CD14-positive monocyte (primary cell): ENCODE data around the gene HMCN1. TPM values are rescaled to one million over a fixed set of nuclear protein-coding genes. Genes with fewer than 3 reads are reported as not detected.

Source experiments
- DNase-seq, 3 donors: peaks; one replicate each; pipeline ENCODE4 v3.0.0-alpha.2; 2011 to 2022
- H2AFZ ChIP-seq: 2 replicates; pipeline ENCODE4 v1.6.0; 2012; ENCODE audit warnings: mild to moderate bottlenecking, low read depth, low read length, inconsistent platforms; ENCODE audit not compliant: insufficient read depth, poor library complexity, severe bottlenecking
- H3K27ac ChIP-seq, 2 donors: 1 replicate in 1 of 2; 2 replicates in 1 of 2; pipeline ENCODE4 v1.5.1; 2012 to 2013; ENCODE audit warnings: low read length in 2 of 2, control low read depth in 1 of 2, inconsistent platforms in 1 of 2, low read depth in 1 of 2, mild to moderate bottlenecking in 1 of 2
- H3K27me3 ChIP-seq, 2 donors: one replicate each; pipeline versions ENCODE4 v1.6.0 to v1.6.1; 2011 to 2013; ENCODE audit warnings: low read length in 2 of 2; ENCODE audit not compliant: control insufficient read depth in 2 of 2, insufficient read depth in 2 of 2
- H3K36me3 ChIP-seq, 2 donors: replicated peaks in 1 of 2; 1 replicate in 1 of 2; 2 replicates in 1 of 2; pipeline versions ENCODE4 v1.5.1 to v1.6.1; 2012 to 2013; ENCODE audit warnings: low read length in 2 of 2, control low read depth in 1 of 2, inconsistent platforms in 1 of 2, mild to moderate bottlenecking in 1 of 2; ENCODE audit not compliant: insufficient read depth in 2 of 2, control insufficient read depth in 1 of 2
- H3K4me1 ChIP-seq, 2 donors: 1 replicate in 1 of 2; 2 replicates in 1 of 2; pipeline versions ENCODE4 v1.5.1 to v1.6.1; 2012 to 2013; ENCODE audit warnings: low read length in 2 of 2, control low read depth in 1 of 2, inconsistent platforms in 1 of 2, mild to moderate bottlenecking in 1 of 2, moderate library complexity in 1 of 2; ENCODE audit not compliant: insufficient read depth in 2 of 2, control insufficient read depth in 1 of 2
- H3K4me2 ChIP-seq: replicated peaks from 2 replicates; pipeline ENCODE3; 2012; ENCODE audit warnings: low read length, moderate library complexity, mild to moderate bottlenecking; ENCODE audit not compliant: poor library complexity, severe bottlenecking; ENCODE audit errors: extremely low read depth
- H3K4me3 ChIP-seq, 3 experiments: fragments of 200-600 bp in 1 of 3; sonication (generic) in 1 of 3; replicated peaks in 1 of 3; 1 replicate in 2 of 3; 2 replicates in 1 of 3; pipeline ENCODE4 v1.5.1; 2011 to 2013; ENCODE audit warnings: low read length in 3 of 3, mild to moderate bottlenecking in 3 of 3, control low read depth in 2 of 3, low read depth in 2 of 3, inconsistent platforms in 1 of 3, moderate library complexity in 1 of 3
- H3K79me2 ChIP-seq: 2 replicates; pipeline ENCODE4 v1.6.0; 2012; ENCODE audit warnings: mild to moderate bottlenecking, control low read depth, inconsistent platforms, low read length, moderate library complexity; ENCODE audit not compliant: insufficient read depth
- H3K9ac ChIP-seq: 2 replicates; pipeline ENCODE4 v1.6.0; 2017; ENCODE audit warnings: low read length, mild to moderate bottlenecking; ENCODE audit not compliant: insufficient read depth, poor library complexity, severe bottlenecking
- H3K9me3 ChIP-seq, 2 donors: replicated peaks in 1 of 2; 1 replicate in 1 of 2; 2 replicates in 1 of 2; pipeline versions ENCODE4 v1.5.1 to v1.6.1; 2012 to 2013; ENCODE audit warnings: low read length in 2 of 2, control low read depth in 1 of 2; ENCODE audit not compliant: control insufficient read depth in 1 of 2, insufficient read depth in 1 of 2
- H4K20me1 ChIP-seq: 2 replicates; pipeline ENCODE4 v1.6.0; 2012; ENCODE audit warnings: mild to moderate bottlenecking, low read length, control low read depth, moderate library complexity; ENCODE audit not compliant: insufficient read depth
- H3K27ac Mint-ChIP-seq, 7 donors: one replicate each; pipeline ENCODE4 v1.8.0; 2020; ENCODE audit warnings: mild to moderate bottlenecking in 7 of 7, mixed read lengths in 7 of 7, moderate library complexity in 6 of 7, inconsistent platforms in 2 of 7
- H3K27me3 Mint-ChIP-seq, 3 donors: one replicate each; pipeline ENCODE4 v1.8.0; 2021 to 2022; ENCODE audit warnings: low read depth in 3 of 3, mild to moderate bottlenecking in 3 of 3, mixed read lengths in 3 of 3, moderate library complexity in 3 of 3, inconsistent platforms in 1 of 3
- H3K36me3 Mint-ChIP-seq, 2 donors: one replicate each; pipeline ENCODE4 v1.8.0; 2020; ENCODE audit warnings: mixed read lengths in 2 of 2, inconsistent platforms in 1 of 2, mild to moderate bottlenecking in 1 of 2
- H3K4me1 Mint-ChIP-seq: one replicate; pipeline ENCODE4 v1.8.0; 2020; ENCODE audit warnings: mild to moderate bottlenecking, mixed read lengths
- H3K4me3 Mint-ChIP-seq, 2 donors: one replicate each; pipeline ENCODE4 v1.8.0; 2020; ENCODE audit warnings: mild to moderate bottlenecking in 2 of 2, mixed read lengths in 2 of 2, moderate library complexity in 1 of 2
- H3K9me3 Mint-ChIP-seq, 7 donors: one replicate each; pipeline ENCODE4 v1.8.0; 2020 to 2022; ENCODE audit warnings: mixed read lengths in 7 of 7, mild to moderate bottlenecking in 6 of 7, moderate library complexity in 6 of 7, inconsistent platforms in 2 of 7
- WGBS: methylation state at CpG from one replicate; pipeline ENCODE4 v1.1.5; 2013; ENCODE audit warnings: missing lambda C conversion rate; ENCODE audit not compliant: insufficient coverage; 5-methylcytosine and 5-hydroxymethylcytosine counted together
- intact Hi-C, 2 donors: fragments of 100-400 bp; cut with micrococcal nuclease; formaldehyde crosslinking; loops; one replicate each; pipeline versions ENCODE4 v1.15.0 to v1.15.1; 2023
- polyA plus RNA-seq, 3 donors: library from polyadenylated mRNA; depleted of rRNA in 1 of 3; unstranded in 2 of 3; stranded (reverse) in 1 of 3; fragments of 300-500 nt in 2 of 3; fragments of >200 nt in 1 of 3; fragmentation: Illumina TruSeq in 2 of 3; gene quantifications; 1 replicate in 2 of 3; 2 replicates in 1 of 3; pipeline ENCODE4 v1.2.3, GENCODE V29; 2012 to 2021
- TF ChIP-seq, protein P1 (sequence below): fragments of 200-600 bp; IDR thresholded peaks from one replicate; pipeline ENCODE4 v1.8.0; 2022; ENCODE audit warnings: antibody characterized with exemption, mild to moderate bottlenecking

The HMCN1 gene
- polyA plus RNA-seq, 3 donors, result not detected

DNA sequence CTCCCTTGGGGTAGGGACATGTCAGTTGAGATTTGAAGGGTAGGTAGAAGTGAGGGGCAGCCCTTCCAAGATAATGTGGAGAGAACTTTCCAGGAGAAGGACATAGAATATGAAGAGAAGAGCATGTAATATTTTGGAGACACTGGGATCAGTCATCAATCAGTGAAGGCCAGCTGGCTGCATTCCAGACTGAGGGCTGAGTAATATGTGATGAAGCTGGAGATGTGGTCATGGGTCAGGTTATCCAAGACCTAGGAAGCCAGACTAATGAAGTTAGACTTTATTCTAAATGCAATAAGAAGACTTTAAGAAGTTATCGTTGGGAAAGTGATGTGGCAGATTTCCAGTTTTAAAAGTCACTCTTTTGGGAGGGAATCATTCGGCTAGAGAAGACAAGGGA, 262.0 kb downstream of the HMCN1 start:
- no peaks in the 10 kb centered on the region for H3K4me1 Mint-ChIP-seq

DNA sequence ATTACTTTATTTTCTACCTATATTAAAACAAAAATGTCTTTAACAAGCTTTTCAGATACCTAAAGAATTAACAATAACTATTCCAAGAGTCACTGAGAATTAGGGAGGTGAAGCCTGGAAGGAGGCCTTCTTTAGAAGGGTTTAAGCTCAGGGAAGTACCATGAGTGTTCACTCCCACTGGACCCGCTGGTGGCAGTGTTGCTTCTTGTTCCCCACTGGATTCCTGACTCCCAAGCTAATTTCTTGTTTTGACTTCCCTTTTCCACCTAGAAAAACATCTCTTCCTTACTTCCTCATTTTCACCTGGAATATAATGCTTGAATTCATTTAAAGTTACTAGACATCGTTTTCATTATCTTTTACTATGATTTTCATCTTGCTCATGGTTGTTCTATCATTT, 264.2 kb downstream of the HMCN1 start:
- Histone ChIP-seq H4K20me1 (no peaks in the 10 kb centered on the region), H3K36me3 (no peaks in the 10 kb centered on the region), H3K4me1 (no peaks in the 10 kb centered on the region), H3K27ac (no peak overlapping the region), H3K79me2 (no peaks in the 10 kb centered on the region), H3K27me3 (no peaks in the 10 kb centered on the region), H3K9me3 (no peaks in the 10 kb centered on the region), H3K4me2 (no peak overlapping the region), H2AFZ (no peak overlapping the region), H3K9ac (no peak overlapping the region), H3K4me3 (no peak overlapping the region)
- TF ChIP-seq, protein P1, sequence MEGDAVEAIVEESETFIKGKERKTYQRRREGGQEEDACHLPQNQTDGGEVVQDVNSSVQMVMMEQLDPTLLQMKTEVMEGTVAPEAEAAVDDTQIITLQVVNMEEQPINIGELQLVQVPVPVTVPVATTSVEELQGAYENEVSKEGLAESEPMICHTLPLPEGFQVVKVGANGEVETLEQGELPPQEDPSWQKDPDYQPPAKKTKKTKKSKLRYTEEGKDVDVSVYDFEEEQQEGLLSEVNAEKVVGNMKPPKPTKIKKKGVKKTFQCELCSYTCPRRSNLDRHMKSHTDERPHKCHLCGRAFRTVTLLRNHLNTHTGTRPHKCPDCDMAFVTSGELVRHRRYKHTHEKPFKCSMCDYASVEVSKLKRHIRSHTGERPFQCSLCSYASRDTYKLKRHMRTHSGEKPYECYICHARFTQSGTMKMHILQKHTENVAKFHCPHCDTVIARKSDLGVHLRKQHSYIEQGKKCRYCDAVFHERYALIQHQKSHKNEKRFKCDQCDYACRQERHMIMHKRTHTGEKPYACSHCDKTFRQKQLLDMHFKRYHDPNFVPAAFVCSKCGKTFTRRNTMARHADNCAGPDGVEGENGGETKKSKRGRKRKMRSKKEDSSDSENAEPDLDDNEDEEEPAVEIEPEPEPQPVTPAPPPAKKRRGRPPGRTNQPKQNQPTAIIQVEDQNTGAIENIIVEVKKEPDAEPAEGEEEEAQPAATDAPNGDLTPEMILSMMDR, result no peak
- Mint-ChIP-seq H3K4me1 (no peaks in the 10 kb centered on the region), H3K27me3 (no peaks in the 10 kb centered on the region), H3K27ac (no peak overlapping the region), H3K9me3 (peaks cover 0 to 3% (median 0%) of the 10 kb centered on the region in 7 donors), H3K36me3 (no peaks in the 10 kb centered on the region), H3K4me3 (no peak overlapping the region)
- intact Hi-C loops, result no loop called here
- peak in 1 of 3 donors; percentile 4 for DNase-seq
- WGBS, result 100% methylated on average over 1 of the region's 2 CpGs

More for the DNA sequence above, 262.0 kb downstream of the HMCN1 start:
- no peak overlapping the region for H3K4me2 ChIP-seq
- DNase-seq, result no peak
- no peaks in the 10 kb centered on the region for H4K20me1 ChIP-seq
- H3K4me1 ChIP-seq, result no peaks in the 10 kb centered on the region
- H3K36me3 ChIP-seq, result no peaks in the 10 kb centered on the region
- H3K27ac ChIP-seq, result no peak overlapping the region
- Mint-ChIP-seq H3K4me3 (no peak overlapping the region), H3K9me3 (peaks cover 0 to 3% (median 0%) of the 10 kb centered on the region in 7 donors), H3K27ac (no peak overlapping the region), H3K27me3 (no peaks in the 10 kb centered on the region), H3K36me3 (no peaks in the 10 kb centered on the region)
- WGBS, result 100% methylated on average over 1 of the region's 2 CpGs
- H2AFZ ChIP-seq, result no peak overlapping the region
- no peak overlapping the region for H3K4me3 ChIP-seq
- TF ChIP-seq, protein P1, result no peak
- no peaks in the 10 kb centered on the region for H3K9me3 ChIP-seq
- no peaks in the 10 kb centered on the region for H3K79me2 ChIP-seq
- intact Hi-C loops, result no loop called here
- H3K27me3 ChIP-seq, result no peaks in the 10 kb centered on the region
- no peak overlapping the region for H3K9ac ChIP-seq
